OCI-LY3 (cell line): ENCODE measurements around the gene SCNN1A.

Experiments used
- H2AFZ ChIP-seq: fragments of 200-600, 300-600 bp; shearing (Covaris generic); 2 replicates; pipeline ENCODE4 v1.6.0; 2014; ENCODE audit warnings: antibody characterized with exemption, low read depth, low read length
- H3K27ac ChIP-seq: fragments of 200-600, 300-600 bp; sonication (generic); 2 replicates; pipeline ENCODE4 v1.5.1; 2014; ENCODE audit warnings: mild to moderate bottlenecking, low read length, moderate library complexity, mixed read lengths
- H3K27me3 ChIP-seq: fragments of 200-600, 300-600 bp; sonication (generic); 2 replicates; pipeline ENCODE4 v1.6.1; 2014; ENCODE audit warnings: low read depth, low read length, mixed read lengths
- H3K36me3 ChIP-seq: fragments of 200-600, 300-600 bp; sonication (generic); replicated peaks from 2 replicates; pipeline ENCODE3; 2014; ENCODE audit warnings: low read depth, low read length, mixed read lengths
- H3K4me1 ChIP-seq: fragments of 300-600, 200-600 bp; sonication (generic); 2 replicates; pipeline ENCODE4 v1.6.1; 2014; ENCODE audit warnings: low read length, mixed read lengths
- H3K4me2 ChIP-seq: fragments of 200-600, 300-600 bp; sonication (generic); 2 replicates; pipeline ENCODE4 v1.6.1; 2014; ENCODE audit warnings: low read length, mixed read lengths
- H3K4me3 ChIP-seq: fragments of 300-600, 200-600 bp; sonication (generic); 2 replicates; pipeline ENCODE4 v1.5.1; 2014; ENCODE audit warnings: antibody characterized with exemption, mild to moderate bottlenecking, low read length, moderate library complexity
- H3K79me2 ChIP-seq: fragments of 300-600, 200-600 bp; shearing (Covaris generic); 2 replicates; pipeline ENCODE4 v1.6.1; 2014; ENCODE audit warnings: mild to moderate bottlenecking, low read length, mixed read lengths
- H3K9ac ChIP-seq: fragments of 300-600, 200-600 bp; shearing (Covaris generic); 2 replicates; pipeline ENCODE4 v1.6.0; 2014; ENCODE audit warnings: mild to moderate bottlenecking, low read length, moderate library complexity
- H3K9me3 ChIP-seq: fragments of 200-600, 300-600 bp; shearing (Covaris generic); 2 replicates; pipeline ENCODE4 v1.6.1; 2014; ENCODE audit warnings: low read length, mixed read lengths; ENCODE audit not compliant: insufficient read depth
- H4K20me1 ChIP-seq: fragments of 200-600, 300-600 bp; sonication (generic); 2 replicates; pipeline ENCODE4 v1.6.1; 2016; ENCODE audit warnings: low read length, mixed read lengths; ENCODE audit not compliant: insufficient read depth
- EZH2phosphoT487 ChIP-seq: fragments of 200-600 bp; shearing (Covaris generic); IDR thresholded peaks from 2 replicates; pipeline ENCODE4 v1.6.1; 2018; ENCODE audit warnings: antibody characterized with exemption, mixed run types, low read depth
- TF ChIP-seq, protein P1 (sequence below): fragments of 200-600, 300-600 bp; sonication (generic); IDR thresholded peaks from 2 replicates; pipeline ENCODE4 v1.5.1; 2014; ENCODE audit warnings: antibody characterized with exemption, low read length, low read depth

Gene SCNN1A

DNA sequence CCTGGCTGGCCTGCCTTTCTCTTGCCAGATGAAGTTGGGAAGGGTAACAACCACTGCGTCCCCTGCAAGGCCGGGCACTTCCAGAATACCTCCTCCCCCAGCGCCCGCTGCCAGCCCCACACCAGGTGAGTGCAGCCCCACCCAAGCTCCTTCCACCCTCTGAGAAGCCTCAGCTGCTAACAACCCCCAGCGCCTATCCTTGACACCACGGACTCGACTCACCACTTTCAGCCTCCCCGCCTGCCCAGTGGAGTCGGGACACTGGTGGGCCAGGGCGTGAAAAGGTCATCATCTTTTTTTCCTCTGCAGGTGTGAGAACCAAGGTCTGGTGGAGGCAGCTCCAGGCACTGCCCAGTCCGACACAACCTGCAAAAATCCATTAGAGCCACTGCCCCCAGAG lies 10.7 kb upstream of the SCNN1A start:
- H3K79me2 ChIP-seq = no peaks in the 10 kb centered on the region
- no peaks in the 10 kb centered on the region for H3K9me3 ChIP-seq
- H3K4me2 ChIP-seq = no peak overlapping the region
- no peak overlapping the region for H3K27ac ChIP-seq
- H3K36me3 ChIP-seq = no peaks in the 10 kb centered on the region
- no peaks in the 10 kb centered on the region for H4K20me1 ChIP-seq
- TF ChIP-seq, protein P1, sequence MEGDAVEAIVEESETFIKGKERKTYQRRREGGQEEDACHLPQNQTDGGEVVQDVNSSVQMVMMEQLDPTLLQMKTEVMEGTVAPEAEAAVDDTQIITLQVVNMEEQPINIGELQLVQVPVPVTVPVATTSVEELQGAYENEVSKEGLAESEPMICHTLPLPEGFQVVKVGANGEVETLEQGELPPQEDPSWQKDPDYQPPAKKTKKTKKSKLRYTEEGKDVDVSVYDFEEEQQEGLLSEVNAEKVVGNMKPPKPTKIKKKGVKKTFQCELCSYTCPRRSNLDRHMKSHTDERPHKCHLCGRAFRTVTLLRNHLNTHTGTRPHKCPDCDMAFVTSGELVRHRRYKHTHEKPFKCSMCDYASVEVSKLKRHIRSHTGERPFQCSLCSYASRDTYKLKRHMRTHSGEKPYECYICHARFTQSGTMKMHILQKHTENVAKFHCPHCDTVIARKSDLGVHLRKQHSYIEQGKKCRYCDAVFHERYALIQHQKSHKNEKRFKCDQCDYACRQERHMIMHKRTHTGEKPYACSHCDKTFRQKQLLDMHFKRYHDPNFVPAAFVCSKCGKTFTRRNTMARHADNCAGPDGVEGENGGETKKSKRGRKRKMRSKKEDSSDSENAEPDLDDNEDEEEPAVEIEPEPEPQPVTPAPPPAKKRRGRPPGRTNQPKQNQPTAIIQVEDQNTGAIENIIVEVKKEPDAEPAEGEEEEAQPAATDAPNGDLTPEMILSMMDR = no peak
- no peak for TF ChIP-seq EZH2phosphoT487
- peaks cover 43% of the 10 kb centered on the region for H3K27me3 ChIP-seq
- no peaks in the 10 kb centered on the region for H3K4me1 ChIP-seq
- H3K4me3 ChIP-seq = no peak overlapping the region
- H2AFZ ChIP-seq = no peak overlapping the region
- H3K9ac ChIP-seq = no peak overlapping the region

DNA sequence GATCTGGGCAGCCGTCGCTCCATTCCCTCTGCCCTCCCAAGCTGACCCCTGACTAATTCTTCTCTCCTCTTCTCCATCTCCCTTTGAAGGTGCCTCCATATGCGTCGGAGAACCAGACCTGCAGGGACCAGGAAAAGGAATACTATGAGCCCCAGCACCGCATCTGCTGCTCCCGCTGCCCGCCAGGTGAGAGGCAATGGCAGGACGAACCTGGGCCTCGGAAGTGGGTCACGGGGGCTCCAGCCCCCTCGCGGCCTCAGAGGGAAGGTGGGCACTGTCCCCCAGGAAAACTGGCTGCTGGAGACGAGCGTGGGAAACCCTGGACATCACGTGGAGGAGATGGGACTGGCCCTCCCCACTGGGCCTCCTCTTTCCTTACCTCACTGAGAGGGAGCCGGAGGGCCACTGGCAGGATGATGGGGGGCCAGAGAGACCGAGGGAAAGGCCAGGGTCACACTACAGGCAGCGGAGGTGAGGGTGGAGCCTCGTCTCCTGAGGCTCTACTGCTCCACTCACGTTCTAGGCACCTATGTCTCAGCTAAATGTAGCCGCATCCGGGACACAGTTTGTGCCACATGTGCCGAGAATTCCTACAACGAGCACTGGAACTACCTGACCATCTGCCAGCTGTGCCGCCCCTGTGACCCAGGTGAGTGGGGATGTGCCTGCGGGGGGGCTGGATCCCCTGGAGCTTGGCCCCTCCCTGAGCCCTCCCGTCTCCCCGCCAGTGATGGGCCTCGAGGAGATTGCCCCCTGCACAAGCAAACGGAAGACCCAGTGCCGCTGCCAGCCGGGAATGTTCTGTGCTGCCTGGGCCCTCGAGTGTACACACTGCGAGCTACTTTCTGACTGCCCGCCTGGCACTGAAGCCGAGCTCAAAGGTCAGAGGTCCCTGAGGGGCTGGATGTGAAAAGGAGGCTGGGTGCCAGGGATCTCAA lies 9.4 kb upstream of the SCNN1A start:
- H2AFZ ChIP-seq = no peak overlapping the region
- no peak overlapping the region for H3K4me3 ChIP-seq
- H3K36me3 ChIP-seq = no peaks in the 10 kb centered on the region
- no peak overlapping the region for H3K27ac ChIP-seq
- peaks cover 47% of the 10 kb centered on the region for H3K27me3 ChIP-seq
- H3K79me2 ChIP-seq = no peaks in the 10 kb centered on the region
- no peak overlapping the region for H3K4me2 ChIP-seq
- no peaks in the 10 kb centered on the region for H3K4me1 ChIP-seq
- no peak overlapping the region for H3K9ac ChIP-seq
- no peaks in the 10 kb centered on the region for H3K9me3 ChIP-seq
- no peaks in the 10 kb centered on the region for H4K20me1 ChIP-seq
- no peak for TF ChIP-seq EZH2phosphoT487
- TF ChIP-seq, protein P1 = no peak

DNA sequence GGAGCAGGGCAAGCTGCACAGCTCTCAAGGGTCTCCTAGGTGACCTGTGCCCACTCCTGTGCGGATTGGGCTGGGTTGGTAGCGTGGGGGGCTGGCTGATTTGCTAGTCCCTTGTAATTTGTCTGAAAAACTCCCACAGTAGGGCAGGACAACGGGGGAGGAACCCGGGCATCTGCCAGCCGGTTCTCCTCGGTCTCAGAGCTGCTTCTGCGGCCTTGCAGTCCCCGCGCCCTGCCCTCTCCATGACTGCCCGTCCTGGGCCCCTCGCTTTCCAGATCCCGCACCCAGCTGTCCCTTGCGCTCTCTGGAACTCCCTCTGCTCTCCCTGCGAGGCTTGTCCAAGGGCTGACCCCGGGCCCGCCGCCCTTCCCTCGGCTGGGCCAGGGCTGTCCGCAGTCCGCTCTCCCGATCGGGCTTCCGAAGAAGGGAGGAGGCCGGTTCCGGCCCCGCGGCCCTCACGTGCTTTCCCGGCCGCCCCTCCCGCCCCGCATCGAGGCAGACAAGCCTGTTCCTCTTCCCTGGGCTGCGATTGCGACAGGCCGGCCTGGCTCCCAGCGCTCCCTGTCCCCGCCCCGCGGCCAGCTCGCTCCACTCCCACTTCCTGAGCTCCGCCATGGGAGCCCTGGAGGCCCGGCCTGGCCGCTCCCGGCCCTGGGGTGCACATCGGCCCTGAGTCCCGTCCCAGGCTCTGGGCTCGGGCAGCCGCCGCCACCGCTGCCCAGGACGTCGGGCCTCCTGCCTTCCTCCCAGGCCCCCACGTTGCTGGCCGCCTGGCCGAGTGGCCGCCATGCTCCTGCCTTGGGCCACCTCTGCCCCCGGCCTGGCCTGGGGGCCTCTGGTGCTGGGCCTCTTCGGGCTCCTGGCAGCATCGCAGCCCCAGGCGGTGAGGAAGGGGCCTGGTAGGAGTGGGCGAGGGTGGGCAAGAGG lies 8.5 kb upstream of the SCNN1A start, which contains the start of gene LTBR:
Gene LTBR (plus strand): TSS at position 591 of the 927 bp plus-strand sequence. CDS start 197 bp downstream, at position 788.
- H3K9me3 ChIP-seq = no peaks in the 10 kb centered on the region
- H2AFZ ChIP-seq = no peak within 1 kb of the TSS
- no peak within 1 kb of the TSS for H3K4me3 ChIP-seq
- peaks cover 47% of the 10 kb centered on the region for H3K27me3 ChIP-seq
- TF ChIP-seq, protein P1 = no peak
- TF ChIP-seq EZH2phosphoT487 = no peak
- no peaks in the 10 kb centered on the region for H3K36me3 ChIP-seq
- no peak within 1 kb of the TSS for H3K9ac ChIP-seq
- H4K20me1 ChIP-seq = no peaks in the 10 kb centered on the region
- H3K4me2 ChIP-seq = no peak within 1 kb of the TSS
- peaks cover under 1% of the 10 kb centered on the region; the same call in 1 of the 2 replicates for H3K4me1 ChIP-seq
- H3K27ac ChIP-seq = no peak within 1 kb of the TSS
- H3K79me2 ChIP-seq = no peaks in the 10 kb centered on the region
